A375 (cell line): ENCODE data around the gene FRMD3. TPM values are rescaled to one million over a fixed set of nuclear protein-coding genes. Genes with fewer than 3 reads are reported as not detected.

Experiments
- small RNA-seq: library from RNA; depleted of rRNA; stranded (forward); fragments of <200 nt; gene quantifications from one replicate; pipeline ENCODE3, GENCODE V24; 2014
- total RNA-seq: library from RNA; depleted of rRNA; stranded (reverse); fragments of >200 nt; shearing (Covaris generic); gene quantifications from 2 replicates; pipeline ENCODE4 v1.2.3, GENCODE V29; 2014; rRNA removed

FRMD3 gene
- total RNA-seq: 6.4 and 8.4 TPM in 2 replicates

DNA sequence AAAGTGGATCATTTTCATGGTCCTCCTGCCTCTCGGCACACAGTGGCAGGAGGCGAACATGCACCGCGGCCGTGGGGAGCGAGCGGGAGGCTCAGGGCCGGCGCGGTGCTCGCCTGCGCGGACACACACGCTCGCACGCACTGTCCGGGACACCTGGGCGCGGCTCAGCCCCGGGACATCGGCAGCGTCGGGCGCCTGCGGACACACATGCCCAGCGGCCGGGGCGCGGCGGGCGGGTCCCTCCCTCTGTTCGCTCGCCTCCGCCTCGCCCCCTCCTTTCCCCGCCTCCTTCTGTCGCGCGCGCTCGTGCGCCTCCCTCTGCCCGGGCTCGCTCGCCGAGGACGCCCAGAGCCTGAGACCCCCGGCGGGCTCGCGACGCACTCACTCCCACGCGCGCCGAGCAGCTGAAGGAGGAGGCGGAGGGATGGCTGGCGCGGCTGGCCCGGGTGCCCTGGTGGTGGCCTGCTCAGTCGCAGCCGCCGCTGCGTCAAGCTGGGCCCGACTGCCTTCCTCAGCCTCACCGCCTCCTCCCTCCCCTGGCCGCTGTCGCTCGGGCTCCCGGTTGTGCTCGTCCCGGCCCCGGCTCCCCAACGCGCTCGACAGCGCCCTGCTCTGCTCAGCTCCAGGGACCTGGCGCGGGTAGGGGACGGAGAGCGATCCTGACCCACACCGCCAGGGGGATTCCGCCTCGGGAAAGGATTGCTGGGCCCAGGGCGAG, at the start of gene FRMD3:
TSS of gene FRMD3 (minus strand) at position 230 of the 718 bp plus-strand sequence. CDS start at position 60, 170 bp downstream.

Small RNA genes lying within 50 kb of the gene (small RNA-seq; reads per million reads assigned to genes)
- gene AL137847.3 (not detected), gene RN7SKP242 (not detected), gene RNU4-29P (not detected)

Other genes with a start within 250 kb of the FRMD3 start
- gene IDNK, start 84.7 kb upstream of the FRMD3 start, total RNA-seq: 4.7 and 7.3 TPM in 2 replicates
- 108 and 113 TPM in 2 replicates for gene UBQLN1, start 169.6 kb upstream of the FRMD3 start, total RNA-seq